Activated CD8-positive, alpha-beta memory T cell treated with anti-CD3 and anti-CD28 coated beads, Interleukin-2, amount 50 U/mL, for 24 hours (primary cell): Measurements from ENCODE around the gene THYN1.

Experiments used
- DNase-seq: peaks from one replicate; pipeline ENCODE4 v3.0.0-alpha.2; 2020; ENCODE audit errors: extremely low read depth

Gene THYN1

DNA sequence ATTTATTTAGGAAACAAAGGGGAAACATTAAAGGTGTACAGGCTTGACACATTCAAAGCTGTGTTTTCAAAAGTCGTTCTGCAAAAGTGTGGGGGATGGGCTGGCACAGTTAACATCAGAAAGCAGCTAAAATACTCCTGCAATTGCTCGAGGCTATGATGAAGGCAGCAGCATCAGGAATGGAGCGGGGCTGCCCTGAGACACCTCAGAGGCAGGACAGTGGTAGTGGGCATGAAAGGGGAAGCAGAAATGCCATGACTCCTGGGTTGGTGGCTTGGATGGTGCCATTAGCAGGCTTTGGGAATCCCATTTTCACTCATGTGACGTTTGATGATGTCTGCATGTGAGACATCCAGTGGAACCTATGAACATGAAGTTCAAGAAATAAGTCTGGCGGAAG lies 30.0 kb downstream of the THYN1 start:
- DNase-seq, result no peak

- DNase-seq, result no peak
Observed at GRCh38 chr11:134216816-134217215, 36.3 kb downstream of the THYN1 start.

DNA sequence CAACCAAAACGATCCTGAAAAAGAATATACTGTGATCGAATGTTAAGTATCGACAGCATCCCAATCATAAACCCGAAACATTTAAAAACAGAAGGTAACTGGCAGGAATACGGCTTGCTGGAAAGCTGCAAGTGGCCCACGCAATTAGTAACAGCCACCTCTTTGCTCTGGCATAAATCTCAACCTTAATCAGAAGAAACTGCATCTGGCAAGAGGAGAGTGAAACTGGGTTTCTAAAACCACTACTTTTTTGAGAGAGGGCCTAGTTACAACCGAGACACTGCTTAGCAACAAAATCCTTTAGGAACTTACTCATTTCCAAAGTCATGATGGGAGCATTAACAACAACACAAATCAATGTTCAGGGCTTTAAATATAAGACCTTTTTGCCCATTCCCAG lies 37.3 kb downstream of the THYN1 start:
- DNase-seq, result no peak

DNA sequence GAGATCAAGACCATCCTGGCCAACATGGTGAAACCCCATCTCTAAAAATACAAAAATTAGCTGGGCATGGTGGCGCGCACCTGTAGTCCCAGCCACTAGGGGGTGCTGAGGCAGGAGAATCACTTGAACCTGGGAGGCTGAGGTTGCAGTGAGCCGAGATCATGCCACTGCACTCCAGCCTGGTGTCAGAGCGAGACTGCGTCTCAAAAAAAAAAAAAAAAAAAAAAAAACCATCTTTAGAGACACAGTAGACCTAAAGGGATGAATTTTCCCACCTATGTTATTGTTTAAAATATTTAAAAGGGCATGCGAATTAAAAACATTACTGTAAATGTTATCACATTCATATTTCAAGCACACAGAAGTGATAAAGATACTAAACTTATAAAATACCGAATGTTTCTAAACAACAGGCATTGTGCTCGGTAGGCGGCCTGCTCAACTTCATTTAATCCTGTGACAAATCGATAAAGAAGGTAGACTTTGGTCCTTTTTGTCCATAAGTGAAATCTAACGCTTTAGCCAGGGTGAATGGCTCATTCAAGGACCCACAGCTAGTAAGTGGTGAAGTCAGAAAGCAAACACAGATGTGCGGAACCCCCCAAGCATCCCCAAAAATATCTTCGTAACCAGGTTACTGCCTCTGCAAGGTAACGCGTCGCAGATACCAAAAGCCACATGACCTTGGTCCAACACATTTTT lies 45.5 kb downstream of the THYN1 start:
- no peak for DNase-seq

DNA sequence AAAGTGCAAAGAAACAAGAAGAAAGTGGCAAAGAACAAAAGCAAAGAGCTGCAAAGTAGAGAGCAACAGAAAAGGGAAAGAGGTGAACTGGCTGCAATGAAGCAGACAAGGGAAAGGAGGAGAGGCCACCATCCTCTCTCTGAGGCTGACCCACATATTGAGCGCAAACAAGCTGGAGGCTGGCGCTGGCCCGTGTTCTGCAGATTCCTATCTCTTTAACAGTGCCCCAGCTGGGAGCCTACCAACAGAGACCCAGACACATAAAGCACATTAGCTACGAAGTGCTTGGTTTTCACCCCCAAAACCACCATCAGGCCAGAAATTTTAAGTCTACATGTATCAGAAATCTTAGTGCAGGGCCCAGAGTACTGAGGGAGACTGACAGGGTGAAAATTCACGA lies 47.0 kb downstream of the THYN1 start:
- no peak for DNase-seq

DNA sequence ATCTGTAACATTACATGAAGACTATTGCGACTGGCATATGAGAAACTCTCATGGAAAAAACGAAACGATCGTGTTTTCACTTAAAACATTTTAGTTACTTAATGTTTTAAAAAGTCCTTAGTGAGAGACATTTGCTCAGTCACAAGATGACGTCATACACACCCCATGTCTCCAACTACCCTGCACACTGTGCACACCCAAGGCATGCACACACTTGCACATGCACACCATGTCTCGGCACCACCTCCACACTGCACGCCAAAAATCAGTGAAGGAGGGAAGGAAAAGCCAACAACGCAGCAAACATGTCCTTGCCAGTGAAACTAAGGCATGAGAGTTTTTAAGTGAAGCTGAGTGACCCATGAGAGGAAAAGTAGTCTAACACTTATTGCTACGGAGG lies 47.4 kb downstream of the THYN1 start:
- no peak for DNase-seq

GRCh38 chr11:134202661-134203060 lies 50.5 kb downstream of the THYN1 start:
- DNase-seq, result no peak

- no peak for DNase-seq
Observed at GRCh38 chr11:134200688-134201087, 52.5 kb downstream of the THYN1 start.

- DNase-seq, result no peak
Observed at GRCh38 chr11:134199531-134199930, 53.6 kb downstream of the THYN1 start.
